Measurements from ENCODE around the gene CFAP57.
"Not testable (repeated sequence)": the region's sequence is repeated elsewhere in the genome, so short reads cannot be mapped to it uniquely, and the experiment has no call there.

CFAP57 gene

DNA sequence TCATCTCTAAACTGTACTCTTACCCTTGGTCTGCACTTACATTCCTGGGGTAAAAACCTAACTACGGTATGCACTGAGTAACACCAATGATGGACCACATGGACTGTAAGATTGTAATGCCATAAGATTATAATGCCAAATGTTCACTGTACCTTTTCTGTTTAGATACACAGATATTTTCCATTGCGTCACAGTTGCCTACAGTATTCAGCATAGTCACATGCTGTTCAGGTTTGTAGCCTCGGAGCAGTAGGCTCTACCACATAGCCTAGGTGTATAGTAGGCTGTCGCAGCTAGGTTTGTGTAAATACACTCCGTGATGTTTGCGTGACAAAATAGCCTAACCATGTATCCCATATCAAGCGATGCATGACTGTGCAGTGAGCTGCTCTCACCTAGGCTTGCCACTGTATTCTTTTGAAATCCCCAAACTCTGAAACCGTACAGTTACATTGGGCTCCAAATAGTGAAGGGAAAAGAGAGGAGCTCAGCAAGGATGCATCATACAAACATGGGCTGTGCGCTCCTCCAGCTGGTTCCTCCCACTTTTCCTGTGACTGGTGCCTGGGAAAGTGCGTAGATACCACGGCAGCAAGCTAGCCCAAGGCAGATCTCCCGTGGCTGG is 35.2 kb downstream of the CFAP57 start:
- Histone ChIP-seq H3K4me2 (ENCODE audit: low read length) (peak overlapping the region; percentile 81), H3K9me3 (replicated peaks; ENCODE audit: low read length) (no peaks in the 10 kb centered on the region), H3K4me1 (ENCODE audit: control insufficient read depth, insufficient read depth, low read length) (peaks cover 28% of the 10 kb centered on the region), H3K27me3 (ENCODE audit: control insufficient read depth, insufficient read depth, low read length) (no peaks in the 10 kb centered on the region), H3K9ac (ENCODE audit: low read depth, low read length) (peak overlapping the region; percentile 63), H3K36me3 (ENCODE audit: insufficient read depth, low read length) (no peaks in the 10 kb centered on the region), H3K4me3 (ENCODE audit: low read length) (peak overlapping the region; percentile 37)

DNA sequence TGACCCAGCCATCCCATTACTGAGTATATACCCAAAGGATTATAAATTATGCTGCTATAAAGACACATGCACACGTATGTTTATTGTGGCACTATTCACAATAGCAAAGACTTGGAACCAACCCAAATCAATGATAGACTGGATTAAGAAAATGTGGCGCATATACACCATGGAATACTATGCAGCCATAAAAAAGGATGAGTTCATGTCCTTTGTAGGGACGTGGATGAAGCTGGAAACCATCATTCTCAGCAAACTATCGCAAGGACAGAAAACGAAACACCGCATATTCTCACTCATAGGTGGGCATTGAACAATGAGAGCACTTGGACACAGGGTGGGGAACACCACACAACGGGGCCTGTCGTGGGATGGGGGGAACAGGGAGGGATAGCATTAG is 36.1 kb downstream of the CFAP57 start:
- H3K9me3 ChIP-seq (replicated peaks; ENCODE audit: low read length); H3K4me3 ChIP-seq (ENCODE audit: low read length); H3K36me3 ChIP-seq (ENCODE audit: insufficient read depth, low read length); H3K4me2 ChIP-seq (ENCODE audit: low read length); H3K9ac ChIP-seq (ENCODE audit: low read depth, low read length); H3K27me3 ChIP-seq (ENCODE audit: control insufficient read depth, insufficient read depth, low read length): not testable (repeated sequence)
- H3K4me1 ChIP-seq (ENCODE audit: control insufficient read depth, insufficient read depth, low read length): peaks cover 28% of the 10 kb centered on the region

DNA sequence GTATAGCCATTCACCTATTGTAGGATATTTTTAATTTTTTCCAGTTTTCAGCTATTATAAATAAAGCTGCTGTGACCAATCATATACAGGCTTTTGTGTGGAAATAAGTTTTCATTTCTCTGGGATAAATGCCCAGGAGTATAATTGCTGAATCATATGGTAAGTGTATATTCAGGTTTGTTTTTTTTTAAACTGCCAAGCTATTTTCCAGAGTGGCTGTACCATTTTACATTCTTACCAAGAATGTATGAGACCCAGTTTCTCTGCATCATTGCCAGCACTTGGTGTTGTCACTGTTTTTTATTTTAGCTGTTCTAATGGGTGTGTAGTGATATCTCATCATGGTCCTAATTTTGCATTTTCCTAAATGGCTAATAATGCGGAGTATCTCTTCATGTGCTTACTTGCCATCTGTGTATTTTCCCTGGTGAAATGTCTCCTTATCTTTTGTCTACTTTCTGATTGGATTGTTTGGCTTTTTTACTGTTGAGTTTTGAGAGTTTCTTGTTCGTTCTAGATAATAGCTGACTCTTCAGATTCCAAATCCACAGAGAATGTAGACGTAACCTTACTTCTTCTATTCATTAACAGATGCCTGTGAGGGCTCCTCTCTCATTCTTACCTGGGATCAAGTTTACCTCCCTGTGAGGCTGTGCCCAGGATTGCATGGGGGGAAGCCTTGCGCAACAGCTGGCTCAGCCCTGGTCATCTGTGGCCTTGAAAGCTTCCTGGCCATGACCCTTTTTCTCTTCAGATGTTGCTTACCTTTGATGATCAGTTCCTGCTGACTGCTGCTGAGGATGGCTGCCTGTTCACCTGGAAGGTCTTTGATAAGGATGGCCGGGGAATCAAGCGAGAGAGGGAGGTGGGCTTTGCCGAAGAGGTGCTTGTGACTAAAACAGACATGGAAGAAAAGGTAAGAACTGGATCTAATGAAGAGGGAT is 42.6 kb downstream of the CFAP57 start:
- H3K9ac ChIP-seq (ENCODE audit: low read depth, low read length): no peak overlapping the region
- no peak overlapping the region for H3K4me2 ChIP-seq (ENCODE audit: low read length)
- H3K4me3 ChIP-seq (ENCODE audit: low read length): no peak overlapping the region
- H3K4me1 ChIP-seq (ENCODE audit: control insufficient read depth, insufficient read depth, low read length): no peaks in the 10 kb centered on the region
- H3K27me3 ChIP-seq (ENCODE audit: control insufficient read depth, insufficient read depth, low read length): no peaks in the 10 kb centered on the region
- H3K36me3 ChIP-seq (ENCODE audit: insufficient read depth, low read length): no peaks in the 10 kb centered on the region
- no peaks in the 10 kb centered on the region for H3K9me3 ChIP-seq (replicated peaks; ENCODE audit: low read length)

DNA sequence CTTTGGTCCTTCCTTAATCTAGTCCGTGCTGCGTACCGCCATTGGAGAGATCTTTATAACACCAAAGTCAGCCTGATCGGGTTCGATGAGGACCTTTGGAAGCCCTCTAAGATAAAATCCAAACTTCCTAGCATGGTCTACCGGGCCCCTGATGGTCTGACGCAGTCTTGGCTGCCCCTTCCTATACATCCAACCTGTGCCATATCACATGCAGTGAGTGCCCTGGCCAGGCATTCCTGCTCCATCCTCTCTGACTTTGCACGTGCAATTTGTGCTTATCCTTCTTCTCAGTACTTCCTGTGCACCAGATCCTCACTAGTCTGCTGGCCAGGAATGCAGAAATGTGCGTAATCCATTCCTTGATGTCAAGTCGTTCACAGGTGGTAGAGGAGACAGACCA is 45.6 kb downstream of the CFAP57 start:
- H3K36me3 ChIP-seq (ENCODE audit: insufficient read depth, low read length): no peaks in the 10 kb centered on the region
- no peaks in the 10 kb centered on the region for H3K27me3 ChIP-seq (ENCODE audit: control insufficient read depth, insufficient read depth, low read length)
- no peak overlapping the region for H3K9ac ChIP-seq (ENCODE audit: low read depth, low read length)
- H3K4me2 ChIP-seq (ENCODE audit: low read length): no peak overlapping the region
- H3K4me3 ChIP-seq (ENCODE audit: low read length): no peak overlapping the region
- H3K4me1 ChIP-seq (ENCODE audit: control insufficient read depth, insufficient read depth, low read length): no peaks in the 10 kb centered on the region
- H3K9me3 ChIP-seq (replicated peaks; ENCODE audit: low read length): no peaks in the 10 kb centered on the region

DNA sequence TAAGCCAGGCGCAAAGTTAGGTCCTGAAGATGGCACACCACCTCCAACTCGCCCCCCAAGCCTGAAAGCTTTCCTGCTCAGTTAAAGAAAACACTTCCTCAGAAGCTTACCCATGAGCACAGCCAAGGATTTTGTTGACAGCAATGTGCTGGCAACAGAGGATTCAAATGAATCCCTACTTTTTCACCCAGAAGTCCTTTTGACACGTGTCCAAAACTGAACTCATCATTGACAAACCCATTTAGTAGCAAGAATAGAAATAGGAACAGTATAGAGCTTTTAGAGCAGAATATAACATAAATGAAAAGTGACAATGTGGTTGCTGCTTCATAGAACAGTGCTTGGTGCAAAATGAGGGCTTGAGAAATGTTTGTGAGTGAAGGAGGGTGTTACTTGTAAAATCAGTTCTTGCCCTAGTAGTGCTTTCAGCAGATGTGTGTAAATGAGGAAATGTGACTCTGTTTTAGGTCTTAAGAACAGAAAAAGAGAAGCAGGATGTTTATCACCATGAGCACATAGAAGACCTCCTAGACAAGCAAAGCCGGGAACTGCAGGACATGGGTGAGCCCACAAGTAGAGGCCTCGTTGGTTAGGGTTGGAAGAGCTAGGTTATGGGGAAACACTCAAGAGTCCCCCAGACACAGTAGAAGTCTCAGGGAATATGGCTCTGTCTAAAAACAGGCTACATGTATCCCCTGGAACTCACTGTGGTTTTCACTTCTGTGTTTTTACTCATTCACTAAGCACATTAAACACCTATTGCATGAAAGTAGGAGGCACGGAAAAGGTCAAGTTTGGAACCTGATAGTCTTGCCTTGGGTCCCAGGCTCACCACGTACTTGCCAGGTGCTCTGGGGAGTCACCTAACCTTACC is 49.0 kb downstream of the CFAP57 start:
- Histone ChIP-seq H3K4me1 (ENCODE audit: control insufficient read depth, insufficient read depth, low read length) (no peaks in the 10 kb centered on the region), H3K4me2 (ENCODE audit: low read length) (no peak overlapping the region), H3K9me3 (replicated peaks; ENCODE audit: low read length) (no peaks in the 10 kb centered on the region), H3K27me3 (ENCODE audit: control insufficient read depth, insufficient read depth, low read length) (no peaks in the 10 kb centered on the region), H3K9ac (ENCODE audit: low read depth, low read length) (no peak overlapping the region), H3K36me3 (ENCODE audit: insufficient read depth, low read length) (no peaks in the 10 kb centered on the region), H3K4me3 (ENCODE audit: low read length) (no peak overlapping the region)

DNA sequence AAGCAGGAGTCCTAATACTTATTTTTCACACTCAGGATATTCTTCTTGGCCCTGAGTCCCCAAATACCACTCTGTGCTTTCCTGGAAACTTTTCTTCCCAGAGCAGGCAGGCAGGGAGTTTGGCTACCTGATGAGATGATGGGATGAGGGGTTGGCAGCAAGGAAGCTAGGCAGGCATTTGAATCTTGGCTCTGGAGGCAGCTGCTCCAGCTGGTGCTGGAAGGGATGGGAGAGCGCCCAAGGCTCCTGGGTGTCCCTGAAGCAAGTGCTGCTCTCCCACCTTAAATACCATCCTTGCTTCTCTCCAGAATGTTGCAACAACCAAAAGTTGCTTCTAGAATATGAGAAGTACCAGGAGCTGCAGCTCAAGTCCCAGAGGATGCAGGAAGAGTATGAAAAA is 49.7 kb downstream of the CFAP57 start:
- H3K9ac ChIP-seq (ENCODE audit: low read depth, low read length): no peak overlapping the region
- H3K4me3 ChIP-seq (ENCODE audit: low read length): no peak overlapping the region
- no peaks in the 10 kb centered on the region for H3K4me1 ChIP-seq (ENCODE audit: control insufficient read depth, insufficient read depth, low read length)
- no peaks in the 10 kb centered on the region for H3K27me3 ChIP-seq (ENCODE audit: control insufficient read depth, insufficient read depth, low read length)
- H3K36me3 ChIP-seq (ENCODE audit: insufficient read depth, low read length): no peaks in the 10 kb centered on the region
- no peak overlapping the region for H3K4me2 ChIP-seq (ENCODE audit: low read length)
- H3K9me3 ChIP-seq (replicated peaks; ENCODE audit: low read length): no peaks in the 10 kb centered on the region

DNA sequence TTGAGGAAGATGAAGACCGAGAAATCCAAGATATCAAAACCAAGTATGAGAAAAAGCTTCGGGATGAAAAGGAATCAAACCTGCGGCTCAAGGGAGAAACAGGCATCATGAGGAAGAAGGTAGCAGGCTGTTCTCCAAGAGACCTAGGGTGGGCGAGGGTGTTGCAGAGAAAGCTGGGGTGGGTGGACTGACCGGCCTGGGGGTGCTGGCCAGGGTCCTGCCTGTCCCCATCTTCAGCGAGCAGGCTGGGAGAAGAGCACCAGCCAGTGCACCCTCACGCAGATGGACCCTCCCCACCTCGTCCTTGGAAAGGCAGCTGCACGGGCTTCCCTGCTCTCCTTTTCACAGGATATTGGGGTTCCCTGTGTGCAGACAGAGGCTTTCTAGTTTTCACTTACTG is 50.7 kb downstream of the CFAP57 start:
- H3K9ac ChIP-seq (ENCODE audit: low read depth, low read length): no peak overlapping the region
- H3K4me1 ChIP-seq (ENCODE audit: control insufficient read depth, insufficient read depth, low read length): no peaks in the 10 kb centered on the region
- no peaks in the 10 kb centered on the region for H3K9me3 ChIP-seq (replicated peaks; ENCODE audit: low read length)
- H3K4me3 ChIP-seq (ENCODE audit: low read length): no peak overlapping the region
- no peaks in the 10 kb centered on the region for H3K36me3 ChIP-seq (ENCODE audit: insufficient read depth, low read length)
- no peak overlapping the region for H3K4me2 ChIP-seq (ENCODE audit: low read length)
- no peaks in the 10 kb centered on the region for H3K27me3 ChIP-seq (ENCODE audit: control insufficient read depth, insufficient read depth, low read length)

DNA sequence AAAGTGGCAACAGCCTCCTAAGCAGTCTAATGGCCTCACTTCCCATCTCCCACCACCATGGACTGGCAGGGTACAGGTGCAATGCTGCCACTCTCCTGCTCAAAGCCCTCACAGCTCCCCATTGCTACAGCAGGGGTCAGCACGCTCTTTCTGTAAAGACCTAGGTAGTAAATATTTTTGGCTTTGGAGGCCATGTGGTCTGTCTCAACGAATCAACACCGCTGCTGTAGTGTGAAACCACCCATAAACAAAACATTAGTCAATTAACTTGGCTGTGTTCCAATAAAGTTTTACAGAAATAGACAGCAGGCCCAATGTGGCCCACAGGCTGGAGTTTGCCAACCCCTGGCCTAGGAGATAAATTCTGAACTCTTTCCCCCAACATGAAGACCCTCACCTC is 53.0 kb downstream of the CFAP57 start:
- Histone ChIP-seq H3K9me3 (replicated peaks; ENCODE audit: low read length) (no peaks in the 10 kb centered on the region), H3K4me2 (ENCODE audit: low read length) (no peak overlapping the region), H3K4me1 (ENCODE audit: control insufficient read depth, insufficient read depth, low read length) (no peaks in the 10 kb centered on the region), H3K27me3 (ENCODE audit: control insufficient read depth, insufficient read depth, low read length) (no peaks in the 10 kb centered on the region), H3K9ac (ENCODE audit: low read depth, low read length) (no peak overlapping the region), H3K36me3 (ENCODE audit: insufficient read depth, low read length) (no peaks in the 10 kb centered on the region), H3K4me3 (ENCODE audit: low read length) (no peak overlapping the region)

DNA sequence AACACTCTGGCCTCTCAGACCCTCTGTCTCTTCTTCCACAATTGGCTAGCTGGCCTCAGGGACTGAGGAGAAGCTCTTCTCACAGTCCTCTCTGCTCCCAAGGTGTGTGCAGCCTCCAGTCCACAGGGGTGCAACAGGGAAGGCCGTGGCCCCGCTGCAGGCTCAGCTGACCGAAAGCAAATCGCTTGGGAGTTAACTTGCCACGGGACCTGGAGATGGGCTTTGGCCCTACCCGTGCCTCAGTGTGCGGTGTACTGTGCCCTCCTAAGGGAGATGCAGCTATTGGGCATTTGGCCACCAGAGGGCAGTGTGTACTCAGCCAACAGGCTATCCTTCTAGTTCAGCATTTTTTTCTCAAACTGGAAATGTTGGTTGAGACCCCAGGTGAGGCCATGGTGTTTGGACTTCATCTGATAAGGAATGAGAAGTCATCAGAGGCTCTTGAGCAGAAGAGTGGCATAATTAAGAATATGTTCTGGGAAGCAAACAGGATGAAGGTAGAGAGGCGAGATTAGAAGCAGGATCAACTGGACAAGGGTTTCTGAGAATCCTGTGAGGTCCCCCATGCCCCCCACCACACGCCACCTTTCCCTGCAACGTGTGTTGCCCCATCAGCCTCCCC is 55.1 kb downstream of the CFAP57 start:
- Histone ChIP-seq H3K27me3 (ENCODE audit: control insufficient read depth, insufficient read depth, low read length) (no peaks in the 10 kb centered on the region), H3K36me3 (ENCODE audit: insufficient read depth, low read length) (no peaks in the 10 kb centered on the region), H3K4me2 (ENCODE audit: low read length) (no peak overlapping the region), H3K4me1 (ENCODE audit: control insufficient read depth, insufficient read depth, low read length) (peaks cover 7% of the 10 kb centered on the region), H3K9me3 (replicated peaks; ENCODE audit: low read length) (no peaks in the 10 kb centered on the region), H3K4me3 (ENCODE audit: low read length) (no peak overlapping the region), H3K9ac (ENCODE audit: low read depth, low read length) (no peak overlapping the region)

DNA sequence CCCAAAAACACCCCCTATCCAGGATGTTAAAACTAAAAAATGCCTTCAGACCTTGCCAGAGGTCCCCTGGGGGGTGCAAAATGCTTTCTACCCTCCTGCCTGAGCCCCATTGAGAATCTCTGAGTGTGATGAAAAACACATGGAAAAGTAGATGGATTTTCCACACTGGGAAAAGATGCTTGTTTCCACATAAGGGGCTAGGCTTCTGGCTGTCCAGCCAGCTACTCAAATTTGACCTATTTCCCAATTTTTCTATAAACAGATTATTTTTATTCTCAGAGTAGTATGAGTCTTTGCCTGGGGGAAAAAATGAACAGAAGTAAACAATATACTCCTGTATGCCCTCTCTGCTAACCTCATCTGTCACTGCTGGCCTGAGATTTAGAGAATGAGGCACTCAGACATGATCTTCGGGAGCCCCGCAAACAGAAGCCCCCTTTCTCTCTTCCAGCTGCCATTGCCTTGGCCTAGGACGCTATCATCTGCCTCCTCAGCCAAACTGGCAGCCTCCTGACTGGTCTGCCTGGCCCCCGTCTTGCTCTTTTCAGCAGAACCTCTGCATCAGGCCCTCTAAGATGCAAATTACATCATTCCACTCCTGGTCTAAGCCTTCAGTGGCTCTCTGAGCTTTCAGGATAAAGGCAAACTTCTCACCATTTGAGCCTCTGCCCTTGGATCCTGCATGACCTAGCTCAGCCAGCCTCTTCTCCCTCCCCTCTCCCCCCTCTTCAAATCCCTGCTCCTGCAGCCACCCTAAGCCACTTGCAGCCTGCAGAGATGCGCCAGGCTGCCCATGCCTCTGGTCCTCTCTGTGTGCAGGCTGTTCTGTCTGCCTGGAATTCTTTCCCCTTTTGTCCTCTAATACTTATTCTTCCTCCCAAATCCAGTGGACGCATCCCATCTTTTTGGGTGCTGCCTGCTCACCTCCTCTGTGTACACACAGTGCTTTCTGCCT is 58.0 kb downstream of the CFAP57 start:
- Histone ChIP-seq H3K4me2 (ENCODE audit: low read length) (no peak overlapping the region), H3K36me3 (ENCODE audit: insufficient read depth, low read length) (no peaks in the 10 kb centered on the region), H3K9ac (ENCODE audit: low read depth, low read length) (no peak overlapping the region)

More for the DNA sequence above, 58.0 kb downstream of the CFAP57 start:
- no peaks in the 10 kb centered on the region for H3K27me3 ChIP-seq (ENCODE audit: control insufficient read depth, insufficient read depth, low read length)
- H3K9me3 ChIP-seq (replicated peaks; ENCODE audit: low read length): no peaks in the 10 kb centered on the region
- no peak overlapping the region for H3K4me3 ChIP-seq (ENCODE audit: low read length)
- H3K4me1 ChIP-seq (ENCODE audit: control insufficient read depth, insufficient read depth, low read length): peaks cover 14% of the 10 kb centered on the region
